GM12891 (cell line): Measurements from ENCODE around the gene DCN.

Experiments
- POLR2A ChIP-seq: IDR thresholded peaks from 2 replicates; pipeline ENCODE4 v1.6.1; 2011; ENCODE audit warnings: low read depth, low read length, control low read depth
- POLR2AphosphoS5 ChIP-seq: IDR thresholded peaks from 2 replicates; pipeline ENCODE4 v1.6.1; 2011; ENCODE audit warnings: low read depth, low read length, control low read depth

- TF ChIP-seq POLR2AphosphoS5 (no peak), POLR2A (no peak)
Observed at GRCh38 chr12:91105807-91106206, 76.8 kb downstream of the DCN start.
